Measurements from ENCODE around the gene ISCU. TPM values are rescaled to one million over a fixed set of nuclear protein-coding genes. Genes with fewer than 3 reads are reported as not detected.

ISCU gene
- total and polyA plus RNA-seq, 2 donors (not counting 3 experiments of a cell fraction or from before 2014, with no cell fraction given), result 74.8 to 78.6 TPM

DNA sequence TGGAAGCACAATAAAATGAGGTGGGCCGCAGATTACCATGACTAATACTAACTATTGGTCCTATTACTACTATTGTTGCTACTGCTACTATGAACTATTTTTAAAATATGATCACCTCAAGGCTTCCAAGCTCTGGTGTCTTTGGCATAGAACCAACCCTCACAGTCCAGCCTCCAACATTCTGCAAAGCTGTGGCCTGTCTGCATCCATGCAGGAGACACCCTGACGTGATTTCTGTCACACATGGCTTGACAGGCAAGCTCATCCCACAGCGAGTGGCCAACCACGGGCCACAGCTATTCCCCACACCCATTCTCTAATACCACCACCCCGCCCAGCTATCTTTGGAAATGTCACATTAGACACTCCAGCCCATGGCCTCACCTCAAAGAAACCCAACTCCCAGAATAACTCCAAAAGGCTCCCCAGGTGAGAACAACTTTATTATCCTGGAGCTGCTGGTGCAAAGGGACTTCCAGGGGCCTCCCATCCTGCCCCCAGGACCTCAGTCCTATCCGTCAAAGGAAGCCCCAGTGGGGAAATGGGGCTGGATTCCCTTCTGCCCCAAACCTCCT, 14.4 kb downstream of the ISCU start:
- ChIA-PET POLR2A (no interaction called here), CTCF (interaction anchor here (0.8 to 2.9 kb wide), 4 partner anchors 8 to 516 kb away, joined by 3 to 12 read pairs (median 6); partner anchors contain the start of gene ALKBH2)
- no peaks in the 10 kb centered on the region for H3K9me3 ChIP-seq (replicated peaks; ENCODE audit: control insufficient read depth, insufficient read depth, low read length)
- no TSS peak for BruUV-seq (replicated peaks)
- no peaks in the 10 kb centered on the region for H3K4me1 ChIP-seq (ENCODE audit: control insufficient read depth, extremely low read depth, insufficient read depth, low read length)
- no peaks in the 10 kb centered on the region for H3K36me3 ChIP-seq (ENCODE audit: control insufficient read depth in 2 of 2, extremely low read depth in 1 of 2, insufficient read depth in 2 of 2, low read length in 2 of 2)
- no peak for DNase-seq (ENCODE audit: low read depth, low spot score)
- H3K9ac ChIP-seq (replicated peaks; ENCODE audit: extremely low read depth, insufficient read depth, low read length), result no peak overlapping the region
- H4K20me1 ChIP-seq (replicated peaks; ENCODE audit: control insufficient read depth, extremely low read depth, insufficient read depth, low read length), result no peaks in the 10 kb centered on the region
- H3K9me1 ChIP-seq (replicated peaks; ENCODE audit: control insufficient read depth, extremely low read depth, insufficient read depth, low read length), result no peaks in the 10 kb centered on the region
- no peaks in the 10 kb centered on the region for H3K79me2 ChIP-seq (ENCODE audit: control insufficient read depth, insufficient read depth, low read length)
- H2AFZ ChIP-seq (ENCODE audit: low read depth, low read length), result no peak overlapping the region
- no peak overlapping the region for H3K27ac ChIP-seq (ENCODE audit: insufficient read depth, low read depth, low read length)
- no peak for FAIRE-seq
- no peak overlapping the region for H3K4me3 ChIP-seq (replicated peaks in 1 of 3; ENCODE audit: insufficient read depth in 1 of 3, low read depth in 1 of 3, low read length in 3 of 3)
- TF ChIP-seq EZH2 (IDR thresholded peaks at IDR 0.05; ENCODE audit: borderline replicate concordance, low read depth, low read length, severe bottlenecking), result no peak
- no peak for TF ChIP-seq GATA2 (IDR thresholded peaks at IDR 0.05; ENCODE audit: insufficient read depth, insufficient read length, low read depth, low read length)
- TF ChIP-seq, protein P1, sequence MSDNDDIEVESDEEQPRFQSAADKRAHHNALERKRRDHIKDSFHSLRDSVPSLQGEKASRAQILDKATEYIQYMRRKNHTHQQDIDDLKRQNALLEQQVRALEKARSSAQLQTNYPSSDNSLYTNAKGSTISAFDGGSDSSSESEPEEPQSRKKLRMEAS (IDR thresholded peaks at IDR 0.05; ENCODE audit: insufficient read depth, insufficient read length), result no peak
- no peaks in the 10 kb centered on the region for H3K27me3 ChIP-seq (ENCODE audit: control insufficient read depth in 2 of 2, insufficient read depth in 2 of 2, low read length in 2 of 2)
- H3K4me2 ChIP-seq (ENCODE audit: insufficient read depth, low read length), result no peak overlapping the region
- intact Hi-C loops (cut with micrococcal nuclease) (no loop called here), dilution Hi-C loops (cut with MboI; ENCODE audit: extremely low pct_ligation_motif_present, low sequenced_read_pairs) (no loop called here)

GRCh38 chr12:108577458-108577857, 15.1 kb downstream of the ISCU start:
- H3K4me3 ChIP-seq (replicated peaks in 1 of 3; ENCODE audit: insufficient read depth in 1 of 3, low read depth in 1 of 3, low read length in 3 of 3), result no peak overlapping the region
- peak; percentile 46 for FAIRE-seq
- H3K36me3 ChIP-seq (ENCODE audit: control insufficient read depth in 2 of 2, extremely low read depth in 1 of 2, insufficient read depth in 2 of 2, low read length in 2 of 2), result no peaks in the 10 kb centered on the region
- ChIA-PET CTCF (interaction anchor here (2.3 to 2.9 kb wide), 2 partner anchors 40 to 226 kb away, joined by 9 to 12 read pairs; no protein-coding TSS in a partner anchor), POLR2A (no interaction called here)
- DNase-seq (ENCODE audit: low read depth, low spot score), result no peak
- no peaks in the 10 kb centered on the region for H3K9me3 ChIP-seq (replicated peaks; ENCODE audit: control insufficient read depth, insufficient read depth, low read length)
- H2AFZ ChIP-seq (ENCODE audit: low read depth, low read length), result no peak overlapping the region
- no peak overlapping the region for H3K27ac ChIP-seq (ENCODE audit: insufficient read depth, low read depth, low read length)
- no peaks in the 10 kb centered on the region for H3K4me1 ChIP-seq (ENCODE audit: control insufficient read depth, extremely low read depth, insufficient read depth, low read length)
- no peaks in the 10 kb centered on the region for H4K20me1 ChIP-seq (replicated peaks; ENCODE audit: control insufficient read depth, extremely low read depth, insufficient read depth, low read length)
- BruUV-seq (replicated peaks), result no TSS peak
- intact Hi-C loops (cut with micrococcal nuclease) (no loop called here), dilution Hi-C loops (cut with MboI; ENCODE audit: extremely low pct_ligation_motif_present, low sequenced_read_pairs) (no loop called here)
- no peaks in the 10 kb centered on the region for H3K79me2 ChIP-seq (ENCODE audit: control insufficient read depth, insufficient read depth, low read length)
- H3K9me1 ChIP-seq (replicated peaks; ENCODE audit: control insufficient read depth, extremely low read depth, insufficient read depth, low read length), result no peaks in the 10 kb centered on the region
- H3K9ac ChIP-seq (replicated peaks; ENCODE audit: extremely low read depth, insufficient read depth, low read length), result no peak overlapping the region
- TF ChIP-seq EZH2 (IDR thresholded peaks at IDR 0.05; ENCODE audit: borderline replicate concordance, low read depth, low read length, severe bottlenecking) (no peak), POLR2A (IDR thresholded peaks at IDR 0.05; ENCODE audit: low read depth, low read length) (no peak), FOS (IDR thresholded peaks at IDR 0.05; ENCODE audit: borderline replicate concordance, insufficient read depth, low read length) (no peak), GATA2 (IDR thresholded peaks at IDR 0.05; ENCODE audit: insufficient read depth, insufficient read length, low read depth, low read length) (no peak), JUN (IDR thresholded peaks at IDR 0.05; ENCODE audit: borderline replicate concordance, insufficient read depth, insufficient read length, low read depth) (no peak)
- no peaks in the 10 kb centered on the region for H3K27me3 ChIP-seq (ENCODE audit: control insufficient read depth in 2 of 2, insufficient read depth in 2 of 2, low read length in 2 of 2)
- H3K4me2 ChIP-seq (ENCODE audit: insufficient read depth, low read length), result no peak overlapping the region
